ENCODE results near the gene RIC3.

RIC3 gene

GRCh38 chr11:8086571-8086970 lies 82.3 kb downstream of the RIC3 start:
- DNase-seq (ENCODE audit: low spot score) = no peak

DNA sequence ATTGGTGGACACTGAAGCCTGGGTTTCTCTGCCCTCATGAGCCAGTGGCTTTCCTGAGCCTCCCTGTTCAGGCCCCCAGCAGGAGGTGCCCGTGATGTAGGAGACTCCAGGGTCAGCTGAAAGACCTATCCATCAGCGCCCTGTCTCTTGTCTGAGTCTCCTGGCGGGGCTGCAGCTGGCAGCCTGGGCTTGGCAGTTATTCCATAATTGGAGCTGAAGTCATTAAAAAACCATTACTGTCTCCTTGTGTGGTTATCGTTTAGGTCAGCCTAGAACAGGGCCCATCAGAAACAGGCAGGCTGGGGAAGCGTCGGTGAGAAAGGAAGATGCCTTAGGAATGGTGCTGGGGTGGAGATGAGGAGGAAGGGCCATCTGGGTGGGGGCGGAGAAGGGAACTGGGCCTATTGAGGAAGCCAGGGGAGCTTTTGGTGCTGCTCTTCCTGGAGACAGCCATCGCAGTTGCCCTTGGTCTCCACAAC lies 82.8 kb downstream of the RIC3 start:
- DNase-seq (ENCODE audit: low spot score) = no peak

- no peak for DNase-seq (ENCODE audit: low spot score)
Measured at GRCh38 chr11:8085011-8085645, 83.7 kb downstream of the RIC3 start.

- DNase-seq (ENCODE audit: low spot score) = no peak
Measured at GRCh38 chr11:8084352-8084751, 84.5 kb downstream of the RIC3 start.

DNA sequence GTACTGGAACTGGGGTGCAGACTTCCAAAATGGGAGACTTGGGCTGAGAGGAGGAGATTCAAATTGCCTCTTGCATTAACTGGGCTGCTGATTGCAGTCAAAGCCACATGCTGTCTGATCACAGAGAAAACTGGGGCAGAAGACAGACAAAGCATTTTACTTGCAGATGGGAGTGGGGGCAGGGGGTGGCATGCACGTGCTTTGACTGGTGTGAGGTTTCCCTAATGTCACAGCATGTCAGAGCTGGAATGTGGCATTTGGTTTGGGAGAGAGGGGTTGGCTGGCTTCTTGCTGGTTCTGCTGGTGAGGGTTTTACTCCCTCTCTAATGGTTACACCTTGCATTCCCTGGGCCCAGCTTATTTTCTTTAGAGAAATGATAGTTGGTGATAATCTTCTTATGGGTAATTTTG lies 84.9 kb downstream of the RIC3 start:
- no peak for DNase-seq (ENCODE audit: low spot score)

DNA sequence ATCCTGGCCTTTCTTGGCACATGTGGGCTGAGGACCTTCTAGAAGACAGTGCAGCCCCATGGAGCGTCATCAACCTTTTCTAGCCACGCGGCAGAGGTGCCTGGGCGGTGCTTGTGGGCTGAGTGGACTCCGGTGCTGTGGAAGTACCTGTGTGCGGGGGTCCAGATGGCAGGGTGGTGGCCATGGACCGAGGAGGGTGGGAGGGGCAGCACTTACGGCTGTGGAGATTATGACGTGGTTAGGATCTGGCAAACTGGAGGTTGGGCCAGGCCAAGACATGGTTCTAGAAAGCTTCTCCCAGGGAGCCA lies 85.8 kb downstream of the RIC3 start:
- DNase-seq (ENCODE audit: low spot score) = no peak

- DNase-seq (ENCODE audit: low spot score) = no peak
Measured at GRCh38 chr11:8082391-8083087, 86.3 kb downstream of the RIC3 start.

- no peak for DNase-seq (ENCODE audit: low spot score)
Measured at GRCh38 chr11:8081591-8082250, 87.1 kb downstream of the RIC3 start.

GRCh38 chr11:8080674-8081590 lies 87.9 kb downstream of the RIC3 start, which contains the start of gene TUB:
TSS of gene TUB (plus strand) at chr11:8081211. CDS start at chr11:8081511, 300 bp downstream.
- DNase-seq (ENCODE audit: low spot score) = no peak

DNA sequence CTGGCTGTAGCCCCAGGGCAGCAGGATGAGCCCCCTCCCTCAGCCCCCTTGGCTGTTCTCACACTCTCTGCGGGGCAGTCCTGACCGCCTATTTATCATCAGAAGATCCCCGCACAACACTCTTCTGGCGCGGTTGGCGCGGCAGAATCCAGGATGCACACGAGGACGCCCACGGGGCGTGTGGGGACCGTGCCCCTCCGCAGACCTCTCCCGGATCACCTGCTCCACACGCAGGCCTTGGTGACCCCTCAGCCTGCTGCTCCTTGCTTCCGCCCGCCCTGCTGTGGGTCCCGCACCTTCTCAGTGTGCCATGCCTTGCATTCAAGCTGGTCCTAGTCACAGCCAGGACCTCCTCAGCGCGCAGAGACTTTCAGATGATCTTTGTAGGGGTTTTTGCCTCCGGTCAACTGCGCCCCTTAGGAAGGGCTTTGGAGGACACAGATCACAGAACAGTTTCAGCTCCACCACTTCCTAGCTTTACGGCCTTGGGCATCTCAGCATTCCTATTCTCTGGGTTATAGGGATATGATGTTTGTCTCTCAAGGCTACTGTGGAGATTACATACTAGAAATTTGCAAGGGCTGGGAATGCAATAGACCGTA lies 88.7 kb downstream of the RIC3 start:
- DNase-seq (ENCODE audit: low spot score) = no peak

GRCh38 chr11:8079111-8079675 lies 89.6 kb downstream of the RIC3 start:
- no peak for DNase-seq (ENCODE audit: low spot score)

GRCh38 chr11:8075119-8075726 lies 93.6 kb downstream of the RIC3 start:
- DNase-seq (ENCODE audit: low spot score) = no peak

GRCh38 chr11:8071616-8072581 lies 96.9 kb downstream of the RIC3 start:
- DNase-seq (ENCODE audit: low spot score) = no peak

GRCh38 chr11:8070417-8071115 lies 98.3 kb downstream of the RIC3 start:
- no peak for DNase-seq (ENCODE audit: low spot score)

DNA sequence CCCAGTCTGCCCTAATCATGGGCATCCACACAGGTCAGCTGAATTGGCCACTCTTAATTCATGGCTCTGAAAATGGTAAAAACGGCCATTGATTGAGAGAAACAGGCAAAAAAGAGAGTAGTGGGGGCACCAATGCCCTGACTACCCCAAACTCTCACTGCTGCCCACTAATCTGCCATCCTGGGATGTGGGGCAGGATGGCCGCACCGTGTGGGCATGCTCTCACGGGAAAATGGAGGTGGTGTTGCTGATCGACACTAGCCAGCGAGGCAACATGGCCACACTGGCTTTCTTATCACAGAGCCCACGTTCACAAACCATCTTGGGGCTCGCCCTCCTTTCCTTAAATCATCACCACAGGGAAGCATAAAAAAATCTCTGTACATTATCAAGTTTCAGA lies 99.1 kb downstream of the RIC3 start:
- no peak for DNase-seq (ENCODE audit: low spot score)

DNA sequence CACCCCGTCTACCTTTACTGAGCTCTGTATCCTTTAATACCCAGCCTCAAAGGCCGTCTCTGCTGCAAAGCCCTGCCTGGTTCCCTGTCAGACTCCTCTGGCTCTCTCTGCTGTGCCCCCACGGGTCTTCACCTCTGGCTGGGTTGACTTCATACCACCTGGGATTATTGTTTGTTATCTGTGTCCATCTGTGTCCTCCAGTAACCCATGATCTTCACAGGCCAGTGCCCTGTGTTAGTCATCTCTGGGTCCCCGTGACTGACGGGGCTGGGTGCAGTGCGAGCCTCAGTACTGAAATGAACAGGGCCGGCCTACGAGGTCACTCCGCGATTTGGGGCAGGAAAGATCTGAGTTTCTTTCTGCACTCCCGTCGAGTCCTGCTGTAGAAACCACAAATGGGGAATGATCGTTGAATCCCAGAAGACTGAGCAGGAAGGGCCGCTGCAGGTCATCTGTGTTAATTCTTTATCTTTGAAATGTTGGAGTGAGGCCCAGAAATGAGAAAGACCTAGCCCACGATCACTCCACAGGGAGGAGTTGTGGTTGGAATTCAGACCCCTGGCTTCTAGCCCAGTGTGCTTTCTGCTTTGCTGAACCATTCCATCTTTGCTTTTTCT lies 100.1 kb downstream of the RIC3 start:
- no peak for DNase-seq (ENCODE audit: low spot score)

- DNase-seq (ENCODE audit: low spot score) = no peak
Measured at GRCh38 chr11:8067929-8068575, 100.8 kb downstream of the RIC3 start.

GRCh38 chr11:8067567-8067928 lies 101.3 kb downstream of the RIC3 start:
- DNase-seq (ENCODE audit: low spot score) = no peak
